Body of pancreas (tissue), 4 donors: Measurements from ENCODE around the gene TTC38. TPM values are rescaled to one million over a fixed set of nuclear protein-coding genes. Genes with fewer than 3 reads are reported as not detected.

ENCODE experiments used
- ATAC-seq: fragments of 150-250 bp; one replicate; pipeline ENCODE4 v1.9.1; 2016
- DNase-seq, 4 donors: peaks; one replicate each; pipeline ENCODE4 v3.0.0-alpha.2; 2019
- H3K27ac ChIP-seq, 4 donors: fragments of 200-600 bp; sonication (generic); 1 replicate in 3 of 4; 2 replicates in 1 of 4; pipeline versions ENCODE4 v1.5.1 to v1.6.1; 2016 to 2019; ENCODE audit warnings: mild to moderate bottlenecking in 1 of 4, mixed read lengths in 1 of 4, moderate library complexity in 1 of 4
- H3K27me3 ChIP-seq, 2 donors: fragments of 200-600 bp; sonication (generic); one replicate each; pipeline ENCODE4 v1.6.0; 2016; ENCODE audit warnings: mild to moderate bottlenecking in 1 of 2
- H3K36me3 ChIP-seq, 2 donors: fragments of 200-600 bp; sonication (generic); replicated peaks in 1 of 2; 2 replicates each; pipeline ENCODE4 v1.5.1; 2016; ENCODE audit warnings: low read depth in 2 of 2; ENCODE audit not compliant: insufficient read depth in 1 of 2
- H3K4me1 ChIP-seq: fragments of 200-600 bp; sonication (generic); one replicate; pipeline ENCODE4 v1.6.0; 2016
- H3K4me3 ChIP-seq, 2 donors: fragments of 200-600 bp; sonication (generic); 1 replicate in 1 of 2; 2 replicates in 1 of 2; pipeline ENCODE4 v1.5.1; 2016 to 2019
- H3K9me3 ChIP-seq, 3 donors: fragments of 200-600 bp; sonication (generic); 1 replicate in 2 of 3; 2 replicates in 1 of 3; pipeline ENCODE4 v1.5.1; 2016
- POLR2A ChIP-seq, 3 donors: fragments of 450-650 bp; IDR thresholded peaks; one replicate each; pipeline ENCODE4 v1.6.1; 2016; ENCODE audit warnings: antibody characterized with exemption in 3 of 3, mild to moderate bottlenecking in 2 of 3
- WGBS, 2 donors: methylation state at CpG; one replicate each; pipeline ENCODE4 v1.1.5; 2017; 5-methylcytosine and 5-hydroxymethylcytosine counted together
- intact Hi-C: fragments of 100-400 bp; cut with DNase I; formaldehyde crosslinking; loops from one replicate; pipeline ENCODE4 v1.15.1; 2023
- total RNA-seq, 2 donors: library from RNA; depleted of rRNA; stranded (reverse); fragments of >200 nt; gene quantifications; one replicate each; pipeline ENCODE4 v1.1.0, GENCODE V29; 2016
- TF ChIP-seq, protein P1 (sequence below), 7 experiments: fragments of 450-650 bp in 4 of 7; fragments of 200-600 bp in 3 of 7; sonication (generic) in 3 of 7; IDR thresholded peaks; one replicate each; pipeline ENCODE4 v1.5.1; 2016 to 2019; ENCODE audit warnings: antibody characterized with exemption in 7 of 7

The TTC38 gene
- total RNA-seq, 2 donors from 2014 or later = 38.4 to 113 TPM

DNA sequence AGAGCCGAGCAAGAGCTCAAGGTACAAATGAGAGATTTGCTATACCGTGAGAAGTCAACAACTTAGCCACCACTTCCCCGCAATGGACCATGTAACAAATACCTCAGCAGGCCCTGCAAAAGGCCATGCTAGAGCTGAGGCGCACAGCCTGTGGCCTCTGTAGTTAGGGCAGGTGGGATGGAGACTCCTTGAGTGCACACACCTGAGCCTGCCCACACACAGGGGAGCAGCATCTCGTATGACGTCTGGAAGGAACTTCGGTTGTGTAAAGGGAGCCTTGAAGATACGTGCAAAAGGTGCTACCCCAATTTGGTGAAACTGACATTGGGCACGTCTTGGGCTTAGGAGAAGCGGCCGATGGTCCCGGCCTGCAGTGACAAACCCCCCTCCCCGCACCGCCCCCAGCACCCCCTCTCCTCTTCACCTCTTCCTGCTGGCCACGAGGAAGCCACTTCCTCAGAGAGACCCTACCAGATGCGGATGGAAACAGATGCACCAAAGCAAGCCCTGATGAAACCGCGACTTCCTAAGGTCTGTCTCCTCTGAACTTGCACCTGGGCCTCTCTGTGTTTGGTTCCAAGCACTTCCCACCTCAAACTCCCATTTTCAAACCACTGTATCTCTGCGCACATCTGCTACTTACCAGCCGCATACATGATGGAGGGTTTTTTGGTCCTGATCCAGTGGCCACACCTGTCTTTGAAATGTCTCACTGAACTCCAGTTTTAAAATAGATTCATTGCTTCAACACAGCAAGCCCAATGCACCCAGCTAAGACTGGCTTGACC lies 28.4 kb upstream of the TTC38 start:
- ATAC-seq = no peak
- Histone ChIP-seq H3K9me3 (no peaks in the 10 kb centered on the region), H3K4me3 (no peak overlapping the region), H3K4me1 (peaks cover 11% of the 10 kb centered on the region), H3K27ac (no peak overlapping the region), H3K27me3 (no peaks in the 10 kb centered on the region), H3K36me3 (peaks cover 0 to 2% of the 10 kb centered on the region in 2 donors)
- 75 to 85% methylated on average over 13 to 19 of the region's 20 CpGs for WGBS, 2 donors
- intact Hi-C loops = loop anchor here (10.0 kb wide), 1 partner anchor 85 kb away; the partner anchor contains the start of gene PPARA
- DNase-seq = no peak
- TF ChIP-seq POLR2A (IDR thresholded peaks at IDR 0.05) = no peak
- TF ChIP-seq, protein P1, sequence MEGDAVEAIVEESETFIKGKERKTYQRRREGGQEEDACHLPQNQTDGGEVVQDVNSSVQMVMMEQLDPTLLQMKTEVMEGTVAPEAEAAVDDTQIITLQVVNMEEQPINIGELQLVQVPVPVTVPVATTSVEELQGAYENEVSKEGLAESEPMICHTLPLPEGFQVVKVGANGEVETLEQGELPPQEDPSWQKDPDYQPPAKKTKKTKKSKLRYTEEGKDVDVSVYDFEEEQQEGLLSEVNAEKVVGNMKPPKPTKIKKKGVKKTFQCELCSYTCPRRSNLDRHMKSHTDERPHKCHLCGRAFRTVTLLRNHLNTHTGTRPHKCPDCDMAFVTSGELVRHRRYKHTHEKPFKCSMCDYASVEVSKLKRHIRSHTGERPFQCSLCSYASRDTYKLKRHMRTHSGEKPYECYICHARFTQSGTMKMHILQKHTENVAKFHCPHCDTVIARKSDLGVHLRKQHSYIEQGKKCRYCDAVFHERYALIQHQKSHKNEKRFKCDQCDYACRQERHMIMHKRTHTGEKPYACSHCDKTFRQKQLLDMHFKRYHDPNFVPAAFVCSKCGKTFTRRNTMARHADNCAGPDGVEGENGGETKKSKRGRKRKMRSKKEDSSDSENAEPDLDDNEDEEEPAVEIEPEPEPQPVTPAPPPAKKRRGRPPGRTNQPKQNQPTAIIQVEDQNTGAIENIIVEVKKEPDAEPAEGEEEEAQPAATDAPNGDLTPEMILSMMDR (IDR thresholded peaks at IDR 0.05) = no peak

DNA sequence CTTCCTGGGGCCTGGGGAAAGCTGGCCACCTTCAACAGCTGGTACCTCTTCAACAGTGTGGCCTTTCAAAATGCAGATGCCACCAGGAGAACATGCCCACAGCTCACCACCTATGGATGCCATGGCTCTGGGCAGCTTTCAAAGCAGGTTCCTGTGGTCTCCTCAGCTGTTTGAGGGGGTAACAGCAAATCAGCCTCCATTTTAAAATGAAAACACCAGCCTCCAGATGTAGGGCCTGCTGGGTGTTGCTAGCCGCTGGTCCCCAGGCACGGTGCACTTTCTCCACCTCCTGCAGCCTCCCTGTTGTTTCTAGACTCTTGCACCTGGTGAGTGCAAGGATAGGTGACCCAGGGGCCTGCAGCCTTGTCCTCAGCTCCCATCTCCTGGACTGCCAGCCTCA lies 27.7 kb upstream of the TTC38 start:
- WGBS, 2 donors = 80 to 88% methylated on average over 1 to 2 of the region's 2 CpGs
- no peaks in the 10 kb centered on the region for H3K9me3 ChIP-seq
- H3K4me1 ChIP-seq = peaks cover 11% of the 10 kb centered on the region
- no peak overlapping the region for H3K27ac ChIP-seq
- TF ChIP-seq, protein P1 (IDR thresholded peaks at IDR 0.05) = no peak
- TF ChIP-seq POLR2A (IDR thresholded peaks at IDR 0.05) = no peak
- DNase-seq (no peak), ATAC-seq (no peak)
- intact Hi-C loops = loop anchor here (10.0 kb wide), 1 partner anchor 85 kb away; the partner anchor contains the start of gene PPARA
- peaks cover 0 to 2% of the 10 kb centered on the region in 2 donors for H3K36me3 ChIP-seq
- no peaks in the 10 kb centered on the region for H3K27me3 ChIP-seq
- H3K4me3 ChIP-seq = no peak overlapping the region

DNA sequence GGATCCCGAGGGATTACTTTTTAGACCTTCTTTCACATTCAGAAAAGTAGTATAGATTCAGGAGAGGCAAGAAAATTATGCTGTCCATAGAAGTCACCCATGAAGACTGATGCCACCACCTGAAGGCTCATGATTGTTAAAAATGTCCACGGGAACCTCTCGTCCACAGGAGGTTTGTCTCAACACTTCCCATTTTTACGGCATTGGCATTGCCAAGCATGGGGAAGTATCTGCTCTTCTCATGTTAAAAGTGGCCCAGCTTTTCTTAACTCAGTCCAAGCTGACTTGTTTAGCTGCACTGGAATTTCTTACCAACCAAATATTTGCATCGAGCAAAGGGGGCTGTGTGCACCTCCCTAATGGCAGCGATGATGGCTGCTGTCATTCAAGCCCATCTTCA lies 27.3 kb upstream of the TTC38 start:
- ATAC-seq (no peak), DNase-seq (no peak)
- Histone ChIP-seq H3K36me3 (peaks cover 0 to 2% of the 10 kb centered on the region in 2 donors), H3K4me1 (peaks cover 15% of the 10 kb centered on the region), H3K9me3 (no peaks in the 10 kb centered on the region), H3K27me3 (no peaks in the 10 kb centered on the region), H3K4me3 (no peak overlapping the region), H3K27ac (peak overlapping the region in 2 of 4 donors; percentile 26 to 51)
- intact Hi-C loops = loop anchor here (10.0 kb wide), 1 partner anchor 86 kb away; the partner anchor contains the start of gene PPARA
- TF ChIP-seq POLR2A (IDR thresholded peaks at IDR 0.05) = no peak
- TF ChIP-seq, protein P1 (IDR thresholded peaks at IDR 0.05) = no peak
- WGBS, 2 donors = 85 to 86% methylated on average over 6 of the region's 6 CpGs

DNA sequence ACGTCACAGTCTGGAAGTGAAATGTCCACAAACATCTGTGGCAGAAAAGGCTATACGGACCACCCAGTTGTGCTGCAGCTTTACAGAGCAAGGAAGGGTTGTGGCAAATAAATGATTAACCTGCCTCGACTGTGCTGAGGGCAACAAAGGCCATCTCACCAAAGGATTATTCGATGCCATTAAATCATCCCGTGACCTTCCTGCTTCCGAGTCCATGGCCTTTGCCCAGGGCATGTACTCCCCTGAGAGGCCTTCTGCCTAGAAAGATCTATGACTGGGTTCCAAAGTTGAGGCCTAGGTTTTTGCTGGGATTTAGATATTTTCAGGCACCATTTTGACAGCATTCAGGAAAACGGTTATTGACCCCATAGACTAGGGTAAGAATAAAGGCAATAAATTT lies 26.9 kb upstream of the TTC38 start:
- intact Hi-C loops = loop anchor here (10.0 kb wide), 1 partner anchor 86 kb away; the partner anchor contains the start of gene PPARA
- no peaks in the 10 kb centered on the region for H3K27me3 ChIP-seq
- H3K9me3 ChIP-seq = no peaks in the 10 kb centered on the region
- DNase-seq = no peak
- peaks cover 19% of the 10 kb centered on the region for H3K4me1 ChIP-seq
- H3K4me3 ChIP-seq = no peak overlapping the region
- H3K36me3 ChIP-seq = peaks cover 0 to 2% of the 10 kb centered on the region in 2 donors
- no peak for TF ChIP-seq POLR2A (IDR thresholded peaks at IDR 0.05)
- TF ChIP-seq, protein P1 (IDR thresholded peaks at IDR 0.05) = no peak
- peak overlapping the region in 3 of 4 donors; percentile 26 to 51 (median 43) for H3K27ac ChIP-seq
- 63 to 68% methylated on average over 6 to 7 of the region's 7 CpGs for WGBS, 2 donors
- no peak for ATAC-seq
